ENCODE measurements around the gene DNM1.
"Not testable (repeated sequence)": the region's sequence is repeated elsewhere in the genome, so short reads cannot be mapped to it uniquely, and the experiment has no call there.

The DNM1 gene

GRCh38 chr9:128226412-128226801, 23.2 kb downstream of the DNM1 start:
- peak; percentile 59 for DNase-seq

- not testable (repeated sequence) for DNase-seq
These were observed 27.7 kb downstream of the DNM1 start for GRCh38 chr9:128230897-128231296.

DNA sequence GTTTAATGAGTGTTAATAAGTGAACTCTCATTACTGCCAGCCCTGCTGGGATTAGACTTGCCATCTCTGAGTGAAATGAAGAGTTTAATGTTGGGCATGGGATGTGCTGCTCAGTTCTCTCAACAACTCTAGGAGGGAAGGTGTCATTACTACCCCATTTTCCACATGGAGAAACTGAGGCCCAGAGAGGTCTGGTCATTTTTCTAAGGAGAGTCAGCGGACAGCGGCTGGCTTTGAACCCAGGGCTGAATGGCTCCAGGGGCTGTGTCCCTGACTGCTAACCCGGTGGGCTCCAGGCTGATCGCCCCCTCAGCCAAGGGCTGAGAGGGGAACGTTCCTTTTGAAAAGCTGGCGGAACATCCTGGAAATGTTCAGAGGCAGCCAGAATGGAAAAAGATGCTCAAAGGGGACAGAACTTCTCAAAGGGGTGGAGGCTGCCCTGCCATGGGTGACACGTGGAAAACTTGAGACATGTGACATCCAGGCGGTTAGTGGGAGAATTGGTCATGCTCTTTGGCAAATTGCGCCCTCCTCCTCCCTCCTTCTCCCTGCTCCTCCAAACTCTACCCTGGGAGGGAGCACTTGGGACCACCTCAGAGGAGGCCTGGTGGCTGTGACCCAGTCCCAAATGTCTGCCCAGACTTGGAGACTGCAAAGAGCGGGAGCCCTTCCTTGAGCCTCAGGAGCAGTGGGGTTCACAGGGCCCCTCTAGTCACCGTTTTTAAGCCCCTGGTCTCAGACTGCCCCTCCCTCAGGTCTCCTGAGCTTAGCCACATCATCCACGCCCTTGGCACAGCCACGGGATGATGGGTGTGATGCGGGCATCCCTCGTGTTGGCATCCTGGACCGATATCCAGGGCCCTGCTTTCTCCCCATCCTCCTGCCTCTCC, 28.7 kb downstream of the DNM1 start:
- no peak for DNase-seq

DNA sequence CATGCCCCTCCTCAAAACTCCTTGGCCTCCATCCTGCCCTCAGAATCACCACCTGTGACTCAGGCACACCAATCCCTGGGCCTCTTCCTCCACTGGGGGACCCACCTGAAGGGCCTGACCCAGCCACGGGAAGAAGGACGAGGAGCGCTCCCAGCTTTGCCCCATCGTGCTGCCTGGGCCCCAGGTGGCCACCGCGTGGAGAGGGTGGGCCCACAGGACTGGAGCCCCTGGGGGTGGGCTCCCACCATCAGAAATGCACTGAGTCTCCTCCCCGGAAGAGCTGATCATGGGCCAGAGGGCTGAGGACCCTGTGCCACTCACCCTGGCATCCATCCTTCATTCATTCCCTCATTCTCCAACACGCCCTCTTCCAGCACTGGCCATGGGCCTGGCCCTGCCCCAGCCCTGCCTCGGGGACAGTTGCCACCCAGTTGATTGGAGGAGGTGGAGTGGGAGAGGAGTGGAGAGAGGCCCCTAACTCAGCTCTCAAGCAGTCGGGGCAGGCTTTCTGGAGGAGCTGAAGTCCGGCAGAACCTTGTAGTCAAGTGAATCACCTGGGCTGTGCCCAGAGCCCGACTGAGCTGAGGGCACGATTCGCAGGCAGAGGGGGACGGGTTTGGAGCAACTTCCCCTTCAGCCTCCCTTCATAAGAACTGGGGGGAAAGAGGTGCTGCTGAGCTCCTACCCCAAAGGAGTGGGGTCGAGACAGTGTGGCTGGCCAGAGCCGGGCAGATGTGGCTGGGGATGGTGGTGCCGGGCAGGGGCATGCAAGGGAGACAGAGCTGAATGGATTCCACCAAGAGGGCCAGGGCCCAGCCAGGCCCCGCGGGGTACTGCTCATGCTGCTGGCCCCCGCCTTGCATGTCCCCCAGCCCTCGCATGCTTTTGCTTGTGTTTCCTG, 29.6 kb downstream of the DNM1 start:
- DNase-seq, result no peak

GRCh38 chr9:128233817-128234406, 30.7 kb downstream of the DNM1 start:
- no peak for DNase-seq

DNA sequence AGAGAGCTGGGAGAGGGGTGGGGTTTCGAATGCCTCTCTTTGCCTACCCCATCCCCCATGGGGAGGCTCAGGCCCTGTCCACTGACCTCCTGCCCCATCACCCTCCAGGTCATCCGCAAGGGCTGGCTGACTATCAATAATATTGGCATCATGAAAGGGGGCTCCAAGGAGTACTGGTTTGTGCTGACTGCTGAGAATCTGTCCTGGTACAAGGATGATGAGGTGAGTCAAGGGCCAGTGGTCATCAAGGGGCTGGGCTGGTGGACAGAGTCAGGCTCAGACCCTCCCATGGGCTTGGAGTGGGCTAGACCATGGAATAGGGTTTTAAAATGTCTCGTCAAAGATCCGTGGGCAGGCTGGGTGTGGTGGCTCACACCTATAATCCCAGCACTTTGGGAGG, 38.9 kb downstream of the DNM1 start:
- no peak for DNase-seq

DNA sequence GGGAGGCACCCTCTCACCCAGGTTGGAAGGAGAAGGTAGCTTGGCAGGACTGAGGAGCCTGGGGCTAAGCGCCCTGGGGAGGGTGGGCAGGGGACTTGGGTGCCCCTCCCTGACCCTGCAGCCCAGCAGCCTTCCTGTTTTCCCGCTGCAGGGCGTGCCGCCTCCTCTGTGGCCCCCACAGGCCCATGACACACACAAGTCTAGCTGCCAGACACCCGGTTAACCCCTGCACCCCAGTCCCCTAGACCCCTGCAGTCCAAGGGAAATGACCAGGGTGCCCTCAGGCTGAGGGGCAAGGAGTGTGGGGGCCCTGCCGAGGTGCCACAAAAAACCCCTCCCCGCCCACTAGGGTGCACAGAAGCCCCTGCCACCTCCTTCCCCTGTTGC, 39.6 kb downstream of the DNM1 start:
- DNase-seq, result no peak

- DNase-seq, result no peak
These were observed 40.2 kb downstream of the DNM1 start for GRCh38 chr9:128243215-128244018.

DNA sequence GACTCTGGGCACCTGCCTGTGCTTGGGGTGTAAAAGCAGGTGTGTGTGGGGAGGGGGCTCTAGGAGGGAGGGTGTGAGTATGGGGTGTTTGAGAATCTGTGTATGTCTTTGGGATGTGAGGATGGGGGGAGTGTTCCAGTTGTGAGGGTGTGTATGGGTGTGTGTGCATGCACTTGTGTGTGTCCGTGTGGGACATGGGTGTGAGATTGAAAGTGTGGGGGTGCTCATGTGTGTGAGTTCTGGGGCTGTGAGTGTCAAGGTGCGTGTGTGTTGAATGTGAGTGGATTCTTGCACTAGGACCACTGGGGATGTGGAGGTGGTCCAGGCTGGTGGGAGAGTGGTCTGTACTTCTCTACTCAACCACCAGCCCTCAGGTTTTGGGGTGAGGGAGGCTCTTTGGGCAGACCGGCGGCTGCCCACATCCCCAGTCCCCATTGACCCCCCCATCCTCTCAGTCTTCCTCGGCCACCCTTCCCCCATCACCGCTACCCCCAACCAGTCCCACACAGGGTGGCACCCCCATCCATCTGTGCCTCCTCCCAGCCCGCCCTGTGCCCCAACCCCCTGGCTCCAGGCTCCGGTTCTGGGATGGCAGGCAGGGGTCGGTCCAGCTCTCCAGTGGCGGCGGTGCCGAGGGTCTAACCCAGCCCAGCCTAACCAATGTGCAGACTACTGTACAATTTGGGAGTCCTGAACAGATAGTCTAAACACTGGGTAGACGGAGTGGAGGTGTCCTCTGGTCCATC, 41.1 kb downstream of the DNM1 start:
- DNase-seq, result no peak

GRCh38 chr9:128244837-128245231, 41.7 kb downstream of the DNM1 start:
- DNase-seq, result peak; percentile 38

GRCh38 chr9:128245421-128246151, 42.4 kb downstream of the DNM1 start:
- no peak for DNase-seq

GRCh38 chr9:128246471-128246870, 43.3 kb downstream of the DNM1 start:
- no peak for DNase-seq

GRCh38 chr9:128247226-128247803, 44.1 kb downstream of the DNM1 start:
- DNase-seq, result no peak

DNA sequence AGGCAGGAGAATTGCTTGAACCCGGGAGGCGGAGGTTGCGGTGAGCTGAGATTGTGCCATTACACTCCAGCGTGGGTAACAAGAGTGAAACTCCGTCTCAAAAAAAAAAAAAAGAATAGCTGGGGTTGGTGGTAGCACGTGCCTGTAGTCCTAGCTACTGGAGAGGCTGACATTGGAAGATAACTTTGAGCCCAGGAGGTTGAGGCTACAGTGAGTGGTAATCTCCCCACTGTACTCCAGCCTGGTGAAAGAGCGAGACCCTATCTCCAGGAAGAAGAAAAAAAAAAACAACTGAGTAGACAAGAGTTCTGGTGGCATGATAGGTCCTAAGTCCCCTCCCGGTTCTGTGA, 46.4 kb downstream of the DNM1 start:
- DNase-seq, result no peak

DNA sequence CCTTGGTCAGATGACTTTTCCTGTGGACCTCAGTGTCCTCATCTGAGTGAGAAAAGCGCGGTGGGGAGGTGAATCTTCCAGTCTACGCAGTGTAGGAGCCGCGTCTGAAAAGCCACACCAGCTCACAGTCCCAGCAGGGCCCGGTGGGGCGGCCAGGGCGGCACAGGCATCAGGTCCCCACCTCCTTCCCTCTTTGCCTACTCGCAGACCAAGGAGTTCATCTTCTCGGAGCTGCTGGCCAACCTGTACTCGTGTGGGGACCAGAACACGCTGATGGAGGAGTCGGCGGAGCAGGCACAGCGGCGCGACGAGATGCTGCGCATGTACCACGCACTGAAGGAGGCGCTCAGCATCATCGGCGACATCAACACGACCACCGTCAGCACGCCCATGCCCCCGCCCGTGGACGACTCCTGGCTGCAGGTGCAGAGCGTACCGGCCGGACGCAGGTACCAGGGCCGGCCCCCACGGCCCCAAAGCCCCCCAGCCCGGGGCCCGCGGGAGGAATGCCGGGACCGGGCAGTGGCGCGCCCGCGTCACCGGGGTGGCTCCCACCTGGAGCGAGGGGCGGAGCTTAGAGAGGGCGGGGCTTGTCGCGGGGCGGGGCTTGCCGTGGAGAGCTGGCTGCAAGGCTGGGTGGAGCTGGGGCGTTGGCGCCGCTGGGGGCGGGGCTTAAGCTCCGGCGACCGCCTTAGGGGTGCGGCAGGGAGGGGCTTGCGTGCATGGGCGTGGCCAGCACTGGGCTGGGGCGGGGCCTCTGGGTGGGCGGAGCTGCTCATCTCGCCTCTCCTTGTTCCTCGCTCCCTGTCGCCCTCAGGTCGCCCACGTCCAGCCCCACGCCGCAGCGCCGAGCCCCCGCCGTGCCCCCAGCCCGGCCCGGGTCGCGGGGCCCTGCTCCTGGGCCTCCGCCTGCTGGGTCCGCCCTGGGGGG, 47.0 kb downstream of the DNM1 start:
- peak; percentile 88 for DNase-seq

GRCh38 chr9:128250839-128251731, 47.9 kb downstream of the DNM1 start:
- no peak for DNase-seq

DNA sequence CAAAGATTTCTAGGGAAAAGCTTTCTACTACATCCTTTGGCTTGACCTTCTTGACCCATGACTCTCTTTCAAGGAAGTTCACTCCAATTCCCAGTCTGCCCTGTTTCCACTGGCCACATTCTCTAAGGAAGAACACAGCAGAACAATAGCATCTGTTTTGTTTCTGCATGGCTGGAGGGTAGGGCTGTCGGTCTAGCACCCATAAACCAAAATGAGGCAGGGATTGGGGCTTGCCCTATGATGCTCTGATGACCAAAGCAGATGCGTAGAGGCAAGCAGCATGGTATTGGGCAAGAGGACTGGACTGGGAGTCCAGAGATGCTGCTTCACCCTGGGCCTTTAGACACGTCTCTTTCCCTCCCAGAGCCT, 48.5 kb downstream of the DNM1 start:
- no peak for DNase-seq

DNA sequence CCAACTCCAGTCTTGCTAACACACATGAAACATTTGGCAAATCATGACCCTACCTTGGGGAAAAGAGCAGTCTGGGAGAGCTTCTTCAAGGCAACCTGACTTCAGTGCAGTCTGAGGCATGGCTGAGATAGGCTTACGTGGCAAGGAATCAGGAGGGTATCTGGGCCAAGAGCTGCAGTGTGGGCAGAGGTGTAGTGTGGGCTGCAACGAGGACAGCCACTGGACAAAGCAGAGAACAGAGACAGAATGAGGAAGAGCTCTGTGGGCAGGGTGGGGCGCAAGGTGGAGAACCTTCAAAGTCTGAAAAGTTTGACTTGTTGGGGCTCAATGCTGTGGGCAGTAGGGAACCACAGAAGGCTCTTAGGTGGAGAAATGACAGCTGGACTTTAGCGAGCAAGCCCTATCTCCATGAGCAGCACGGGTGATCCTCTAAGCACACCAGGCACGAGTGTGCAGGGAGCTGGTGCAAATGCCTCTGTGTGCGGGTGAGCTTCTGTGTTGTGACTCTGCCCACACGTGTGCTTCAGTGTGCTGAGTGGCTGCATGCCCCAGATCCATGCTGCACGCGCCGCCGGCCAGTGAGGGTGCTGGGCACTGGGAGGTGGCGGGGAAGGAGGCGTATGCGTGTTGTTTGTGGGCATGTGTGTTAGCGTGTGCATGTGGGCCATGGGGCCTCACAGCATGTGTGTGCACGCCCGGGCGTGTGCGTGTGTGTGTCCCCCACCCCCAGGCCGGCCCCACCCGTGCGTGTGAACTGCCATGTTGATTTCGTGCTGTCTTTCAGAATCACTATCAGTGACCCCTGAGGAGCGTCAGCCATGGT, 49.3 kb downstream of the DNM1 start:
- no peak for DNase-seq
